HepG2 (cell line): ENCODE results near the gene RGR. TPM values are rescaled to one million over a fixed set of nuclear protein-coding genes. Genes with fewer than 3 reads are reported as not detected.

Experiments used
- ATAC-seq: fragments of 200-7000 bp; cut with Tn5 transposase; 3 replicates; pipeline ENCODE4 v1.9.1; 2020; ENCODE audit warnings: mild to moderate bottlenecking, moderate library complexity
- BruUV-seq: library from RNA; stranded (reverse); fragments of 400-500 nt; replicated peaks from 2 replicates; lab custom pipeline; 2021; lab: Mats Ljungman, UMichigan
- CTCF ChIA-PET: fragments of 300-600 bp; formaldehyde crosslinking; extraction: SDS; loops from one replicate; lab custom pipeline; 2021; ENCODE audit warnings: low total read pairs, inconsistent platforms, low intra/inter-chr PET ratio; lab: Yijun Ruan, JAX
- POLR2A ChIA-PET: fragments of 350-600 bp; sonication (Branson Sonifier 250); formaldehyde crosslinking; loops from one replicate; lab custom pipeline; 2020; ENCODE audit warnings: antibody characterized with exemption, inconsistent platforms; lab: Yijun Ruan, JAX
- DNase-seq: peaks from one replicate; pipeline ENCODE4 v3.0.0-alpha.2; 2015; ENCODE audit warnings: low spot score
- FAIRE-seq: peaks from 3 replicates; lab custom pipeline; 2011; peaks lifted over from hg19 to GRCh38; lab: Jason Lieb, UNC
- H2AFZ ChIP-seq: one replicate; pipeline ENCODE4 v1.6.1; 2011; ENCODE audit warnings: low read length, inconsistent platforms
- H3K27ac ChIP-seq: fragments of 300-600 bp; 3 replicates; pipeline ENCODE4 v1.8.0; 2011; ENCODE audit warnings: mixed run types, mild to moderate bottlenecking, mixed read lengths, low read length, inconsistent platforms; ENCODE audit not compliant: insufficient read depth; ENCODE audit errors: extremely low read length
- H3K27me3 ChIP-seq, 2 experiments: fragments of 200-600 bp in 1 of 2; 2 replicates in 1 of 2; 3 replicates in 1 of 2; pipeline versions ENCODE4 v1.6.0 to v1.8.0; 2011; ENCODE audit warnings: low read length in 2 of 2, mild to moderate bottlenecking in 2 of 2, moderate library complexity in 2 of 2, inconsistent platforms in 1 of 2; ENCODE audit not compliant: insufficient read depth in 2 of 2, control insufficient read depth in 1 of 2
- H3K36me3 ChIP-seq, 2 experiments: fragments of 200-600 bp in 1 of 2; replicated peaks in 1 of 2; 2 replicates in 1 of 2; 3 replicates in 1 of 2; pipeline versions ENCODE4 v1.5.1 to v1.8.0; 2011; ENCODE audit warnings: low read length in 2 of 2, inconsistent platforms in 1 of 2; ENCODE audit not compliant: insufficient read depth in 2 of 2, control insufficient read depth in 1 of 2
- H3K4me1 ChIP-seq: 2 replicates; pipeline ENCODE4 v1.5.1; 2012; ENCODE audit warnings: low read length, inconsistent platforms; ENCODE audit not compliant: insufficient read depth
- H3K4me2 ChIP-seq: 2 replicates; pipeline ENCODE4 v1.6.0; 2011; ENCODE audit warnings: low read depth, low read length, inconsistent platforms
- H3K4me3 ChIP-seq, 3 experiments: fragments of 200-600 bp in 1 of 3; sonication (generic), shearing (Covaris generic) in 1 of 3; replicated peaks in 1 of 3; 2 replicates each; pipeline ENCODE4 v1.5.1; 2011 to 2016; ENCODE audit warnings: low read length in 3 of 3, inconsistent platforms in 2 of 3, low read depth in 2 of 3, mild to moderate bottlenecking in 2 of 3, control low read depth in 1 of 3, mixed read lengths in 1 of 3; ENCODE audit not compliant: insufficient read depth in 1 of 3
- H3K79me2 ChIP-seq: one replicate; pipeline ENCODE4 v1.6.1; 2011; ENCODE audit warnings: low read length, inconsistent platforms; ENCODE audit not compliant: insufficient read depth
- H3K9ac ChIP-seq: 2 replicates; pipeline ENCODE4 v1.6.0; 2011; ENCODE audit warnings: mild to moderate bottlenecking, low read depth, low read length, inconsistent platforms; ENCODE audit not compliant: insufficient read depth
- H3K9me3 ChIP-seq: 2 replicates; pipeline ENCODE4 v1.5.1; 2012; ENCODE audit warnings: mild to moderate bottlenecking, low read length
- H4K20me1 ChIP-seq: 2 replicates; pipeline ENCODE4 v1.6.0; 2011; ENCODE audit warnings: inconsistent platforms, mild to moderate bottlenecking, low read length, moderate library complexity; ENCODE audit not compliant: insufficient read depth
- ARNT ChIP-seq: fragments of 450-650 bp; IDR thresholded peaks from 2 replicates; pipeline ENCODE4 v1.6.1; 2017
- PRDM4 ChIP-seq: sonication (generic); formaldehyde crosslinking; IDR thresholded peaks from 2 replicates; pipeline ENCODE4 v1.9.0; 2021; ENCODE audit warnings: missing genetic modification reagents, borderline replicate concordance
- ZFP41 ChIP-seq: sonication (generic); formaldehyde crosslinking; IDR thresholded peaks from 2 replicates; pipeline ENCODE4 v1.4.0; 2020; ENCODE audit warnings: mild to moderate bottlenecking, missing genetic modification reagents, borderline replicate concordance
- ZMYM3 ChIP-seq: sonication (generic); formaldehyde crosslinking; IDR thresholded peaks from 2 replicates; pipeline ENCODE4 v1.5.1; 2020; ENCODE audit warnings: mild to moderate bottlenecking, missing genetic modification reagents
- WGBS: methylation state at CpG from one replicate; pipeline ENCODE4 v1.1.6; 2017; ENCODE audit warnings: low lambda C conversion rate; 5-methylcytosine and 5-hydroxymethylcytosine counted together
- in situ Hi-C: cut with HindIII; loops from 2 replicates; pipeline ENCODE4 v1.10.0; 2017; ENCODE audit warnings: low pct_unique_long_range_greater_than_20kb; ENCODE audit not compliant: extremely low pct_ligation_motif_present
- intact Hi-C: fragments of 100-400 bp; cut with micrococcal nuclease; formaldehyde crosslinking; loops from one replicate; pipeline ENCODE4 v1.10.0; 2022; ENCODE audit not compliant: unreplicated experiment
- polyA plus RNA-seq, 8 experiments: library from polyadenylated mRNA; depleted of rRNA in 3 of 8; stranded (reverse) in 7 of 8; unstranded in 1 of 8; fragments of >200 nt; fragmentation: Illumina TruSeq in 4 of 8; extraction: Trizol in 4 of 8; gene quantifications; 2 replicates each; pipeline versions ENCODE4 v1.2.1 to v1.2.3, GENCODE V29; 2011 to 2016; ENCODE audit warnings: low read depth in 4 of 8, missing spikeins in 1 of 8, mixed read lengths in 1 of 8; ENCODE audit not compliant: insufficient read depth in 1 of 8
- total RNA-seq, 5 experiments: library from RNA; depleted of rRNA; stranded (reverse); fragments of >200 nt; fragmentation: Illumina TruSeq; extraction: Trizol; gene quantifications; 2 replicates each; pipeline ENCODE4 v1.2.3, GENCODE V29; 2016; ENCODE audit warnings: low read depth in 1 of 5

RGR gene
- total and polyA plus RNA-seq, 2 of the 13 experiments (the other 11 are each of a cell fraction or from before 2014, with no cell fraction given): 0.69 to 0.71 TPM

- TF ChIP-seq ZFP41 (CRISPR knock-in tag): no peak
These were observed 5.9 kb upstream of the RGR start (continued) for GRCh38 chr10:84238909-84239308.

- Histone ChIP-seq H4K20me1 (no peaks in the 10 kb centered on the region), H3K9ac (no peak within 1 kb of the TSS), H3K4me1 (peaks cover 33% of the 10 kb centered on the region), H3K27me3 (peaks cover 3 to 17% of the 10 kb centered on the region in 2 experiments; a peak in 3 of 5 replicates), H3K4me2 (no peak within 1 kb of the TSS), H3K4me3 (no peak within 1 kb of the TSS), H3K27ac (no peak within 1 kb of the TSS), H3K9me3 (no peaks in the 10 kb centered on the region), H2AFZ (no peak within 1 kb of the TSS), H3K79me2 (no peaks in the 10 kb centered on the region), H3K36me3 (no peaks in the 10 kb centered on the region)
- DNase-seq (no peak), ATAC-seq (no peak), FAIRE-seq (no peak)
- no TSS peak for BruUV-seq
- TF ChIP-seq PRDM4 (CRISPR knock-in tag) (no peak), ZMYM3 (CRISPR knock-in tag) (no peak), ARNT (no peak)
- ChIA-PET POLR2A (no interaction called here), CTCF (no interaction called here)
- WGBS: 20% methylated on average over 2 of the region's 13 CpGs
- in situ Hi-C loops: no loop called here
- intact Hi-C loops: no loop called here
These were observed 3.6 kb upstream of the RGR start, which contains the start of gene LRIT1 for GRCh38 chr10:84241185-84241790. TSS of gene LRIT1 (minus strand) at chr10:84241546. CDS start at chr10:84241439, 107 bp downstream.
